Transverse colon (tissue), 4 donors: ENCODE data around the gene CHIC2. TPM values are rescaled to one million over a fixed set of nuclear protein-coding genes. Genes with fewer than 3 reads are reported as not detected.

Experiments
- DNase-seq: peaks from one replicate; pipeline ENCODE4 v3.0.0-alpha.2; 2019
- H3K27ac ChIP-seq, 4 donors: fragments of 200-600 bp; sonication (generic); 2 replicates each; pipeline ENCODE4 v1.5.1; 2016 to 2018; ENCODE audit warnings: inconsistent platforms in 4 of 4
- H3K27me3 ChIP-seq: fragments of 200-600 bp; sonication (generic); 2 replicates; pipeline ENCODE4 v1.5.1; 2017; ENCODE audit warnings: inconsistent platforms
- H3K36me3 ChIP-seq, 4 donors: fragments of 200-600 bp; sonication (generic); 2 replicates each; pipeline ENCODE4 v1.5.1; 2017 to 2019; ENCODE audit warnings: inconsistent platforms in 4 of 4
- H3K4me1 ChIP-seq, 4 donors: fragments of 200-600 bp; sonication (generic); 2 replicates each; pipeline ENCODE4 v1.5.1; 2017 to 2020; ENCODE audit warnings: inconsistent platforms in 4 of 4
- H3K4me3 ChIP-seq, 4 donors: fragments of 200-600 bp; sonication (generic); 1 replicate in 1 of 4; 2 replicates in 3 of 4; pipeline versions ENCODE4 v1.5.1 to v1.6.1; 2017 to 2019; ENCODE audit warnings: inconsistent platforms in 4 of 4
- H3K9me3 ChIP-seq, 2 donors: fragments of 200-600 bp; sonication (generic); 2 replicates each; pipeline ENCODE4 v1.5.1; 2017 to 2019; ENCODE audit warnings: inconsistent platforms in 2 of 2
- CTCF ChIP-seq, 5 experiments: fragments of 200-600 bp in 3 of 5; fragments of 450-650 bp in 2 of 5; sonication (generic) in 3 of 5; IDR thresholded peaks; 1 replicate in 2 of 5; 2 replicates in 3 of 5; pipeline ENCODE4 v1.5.1; 2016 to 2017; ENCODE audit warnings: antibody characterized with exemption in 5 of 5, inconsistent platforms in 3 of 5, mild to moderate bottlenecking in 2 of 5, moderate library complexity in 1 of 5
- EP300 ChIP-seq: sonication (generic); formaldehyde crosslinking; IDR thresholded peaks from one replicate; pipeline ENCODE4 v1.6.1; 2017; ENCODE audit warnings: antibody characterized with exemption, low read depth
- POLR2A ChIP-seq: fragments of 450-650 bp; IDR thresholded peaks from one replicate; pipeline ENCODE4 v1.6.1; 2016; ENCODE audit warnings: antibody characterized with exemption, mild to moderate bottlenecking, moderate library complexity
- POLR2AphosphoS5 ChIP-seq, 3 donors: sonication (generic); formaldehyde crosslinking; IDR thresholded peaks; one replicate each; pipeline ENCODE4 v1.6.1; 2016; ENCODE audit warnings: antibody characterized with exemption in 3 of 3
- WGBS, 2 donors: methylation state at CpG; one replicate each; pipeline ENCODE4 v1.1.5; 2018; ENCODE audit warnings: low coverage in 1 of 2; 5-methylcytosine and 5-hydroxymethylcytosine counted together
- in situ Hi-C, 4 donors: fragments of 200-750 bp; cut with MboI; loops; one replicate each; pipeline versions ENCODE4 v1.15.0 to v1.15.1; 2017; ENCODE audit warnings: low sequenced_read_pairs in 3 of 4, low pct_ligation_motif_present in 1 of 4, low pct_unique_long_range_greater_than_20kb in 1 of 4
- intact Hi-C: fragments of 100-400 bp; cut with DNase I; formaldehyde crosslinking; loops from one replicate; pipeline ENCODE4 v1.15.1; 2023; ENCODE audit warnings: low total_unique reads
- total RNA-seq, 4 donors: library from RNA; depleted of rRNA; stranded (reverse); fragments of >200 nt; gene quantifications; one replicate each; pipeline ENCODE4 v1.1.0, GENCODE V29; 2016

Gene CHIC2
- total RNA-seq, 4 donors from 2014 or later: 36.2 to 106 (median 52.0) TPM

- Histone ChIP-seq H3K27me3 (no peaks in the 10 kb centered on the region), H3K36me3 (peaks cover 0 to 4% (median 0%) of the 10 kb centered on the region in 4 donors), H3K4me1 (peaks cover 14 to 55% (median 31%) of the 10 kb centered on the region in 4 donors), H3K4me3 (peak overlapping the region; percentile 86 to 99 (median 96)), H3K9me3 (no peaks in the 10 kb centered on the region), H3K27ac (peak overlapping the region; percentile 95 to 98 (median 97))
- TF ChIP-seq CTCF (IDR thresholded peaks at IDR 0.05): peak in 1 of 5 experiments; percentile 18
- TF ChIP-seq EP300: no peak
- intact Hi-C loops: loop anchor here (10.0 kb wide), 1 partner anchor 161 kb away; the partner anchor contains the start of gene PDGFRA
- in situ Hi-C loops: loop anchor here in 2 of 4 donors (25.0 kb wide), 1 partner anchor 702 kb away; the partner anchor contains the start of gene SCFD2 (in 2 of the 2)
- WGBS, 2 donors: 0 to 1% methylated on average over 7 to 13 of the region's 38 CpGs
- peak; percentile 41 for DNase-seq
These were observed 578 bp downstream of the CHIC2 start for GRCh38 chr4:54063737-54064316.

GRCh38 chr4:54063229-54063628, 1.2 kb downstream of the CHIC2 start:
- H3K36me3 ChIP-seq: peaks cover 0 to 4% (median 0%) of the 10 kb centered on the region in 4 donors
- no peaks in the 10 kb centered on the region for H3K27me3 ChIP-seq
- peaks cover 14 to 60% (median 31%) of the 10 kb centered on the region in 4 donors for H3K4me1 ChIP-seq
- H3K27ac ChIP-seq: peak overlapping the region; percentile 95 to 98 (median 97)
- intact Hi-C loops: loop anchor here (10.0 kb wide), 1 partner anchor 162 kb away; the partner anchor contains the start of gene PDGFRA
- no peak for DNase-seq
- WGBS, 2 donors: 0% methylated on average over 4 of the region's 4 CpGs
- TF ChIP-seq POLR2A: no peak
- TF ChIP-seq EP300: no peak
- TF ChIP-seq POLR2AphosphoS5 (IDR thresholded peaks at IDR 0.05): no peak
- no peak for TF ChIP-seq CTCF (IDR thresholded peaks at IDR 0.05)
- in situ Hi-C loops: loop anchor here in 2 of 4 donors (25.0 kb wide), 1 partner anchor 701 kb away; the partner anchor contains the start of gene SCFD2 (in 2 of the 2)
- peak overlapping the region; percentile 86 to 99 (median 96) for H3K4me3 ChIP-seq
- no peaks in the 10 kb centered on the region for H3K9me3 ChIP-seq

- intact Hi-C loops: loop anchor here (10.0 kb wide), 1 partner anchor 162 kb away; the partner anchor contains the start of gene PDGFRA
- TF ChIP-seq CTCF (IDR thresholded peaks at IDR 0.05): no peak
- no peak for TF ChIP-seq EP300
- TF ChIP-seq POLR2A: no peak
- TF ChIP-seq POLR2AphosphoS5 (IDR thresholded peaks at IDR 0.05): no peak
- peak overlapping the region in 3 of 4 donors; percentile 86 to 97 (median 96) for H3K4me3 ChIP-seq
- no peaks in the 10 kb centered on the region for H3K27me3 ChIP-seq
- peaks cover 14 to 67% (median 32%) of the 10 kb centered on the region in 4 donors for H3K4me1 ChIP-seq
- no peak for DNase-seq
- peaks cover 0 to 4% (median 0%) of the 10 kb centered on the region in 4 donors for H3K36me3 ChIP-seq
- H3K27ac ChIP-seq: peak overlapping the region in 3 of 4 donors; percentile 95 to 98 (median 96)
- H3K9me3 ChIP-seq: no peaks in the 10 kb centered on the region
- in situ Hi-C loops: loop anchor here in 2 of 4 donors (25.0 kb wide), 1 partner anchor 700 kb away; the partner anchor contains the start of gene SCFD2 (in 2 of the 2)
- 48 to 66% methylated on average over 3 of the region's 3 CpGs for WGBS, 2 donors
These were observed 2.0 kb downstream of the CHIC2 start for GRCh38 chr4:54062392-54062791.

- 67% methylated on average over 1 of the region's 1 CpG; no CpG with 5 or more reads in 1 of the 2 donors for WGBS, 2 donors
- Histone ChIP-seq H3K4me3 (peak overlapping the region in 1 of 4 donors; percentile 97), H3K4me1 (peaks cover 16 to 72% (median 37%) of the 10 kb centered on the region in 4 donors), H3K36me3 (peaks cover 0 to 4% (median 0%) of the 10 kb centered on the region in 4 donors), H3K9me3 (no peaks in the 10 kb centered on the region), H3K27me3 (no peaks in the 10 kb centered on the region), H3K27ac (peak overlapping the region in 1 of 4 donors; percentile 95)
- intact Hi-C loops: loop anchor here (10.0 kb wide), 1 partner anchor 163 kb away; the partner anchor contains the start of gene PDGFRA
- TF ChIP-seq EP300 (no peak), CTCF (IDR thresholded peaks at IDR 0.05) (no peak), POLR2AphosphoS5 (IDR thresholded peaks at IDR 0.05) (no peak), POLR2A (no peak)
- DNase-seq: no peak
- in situ Hi-C loops: loop anchor here in 2 of 4 donors (25.0 kb wide), 1 partner anchor 700 kb away; the partner anchor contains the start of gene SCFD2 (in 2 of the 2)
These were observed 2.5 kb downstream of the CHIC2 start for GRCh38 chr4:54061873-54062272.
